HG03520 (cell line): Measurements from ENCODE around the gene PPARA.

Experiments used
- ATAC-seq: cut with Tn5 transposase; IDR thresholded peaks from one replicate; pipeline ENCODE4 v1.9.1; 2021; ENCODE audit warnings: mild to moderate bottlenecking, moderate library complexity; ENCODE audit not compliant: unreplicated experiment

PPARA gene

DNA sequence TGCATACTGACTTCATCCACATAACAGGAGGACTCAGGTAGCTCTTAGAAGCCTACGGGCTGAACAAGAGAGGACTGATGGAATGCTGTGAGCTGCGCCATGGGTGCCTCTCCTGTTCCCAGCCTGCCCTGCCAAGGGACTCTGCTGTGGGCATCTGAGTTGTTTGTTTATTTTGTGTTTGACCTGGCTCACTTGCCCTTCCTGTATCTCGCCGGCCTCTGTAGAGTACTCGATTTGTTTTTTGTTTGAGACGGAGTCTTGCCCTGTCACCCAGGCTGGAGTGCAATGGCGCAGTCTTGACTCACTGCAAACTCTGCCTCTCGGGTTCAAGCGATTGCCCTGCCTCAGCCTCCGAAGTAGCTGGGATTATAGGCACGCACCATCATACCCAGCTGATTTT, 119.2 kb downstream of the PPARA start:
- no peak for ATAC-seq

DNA sequence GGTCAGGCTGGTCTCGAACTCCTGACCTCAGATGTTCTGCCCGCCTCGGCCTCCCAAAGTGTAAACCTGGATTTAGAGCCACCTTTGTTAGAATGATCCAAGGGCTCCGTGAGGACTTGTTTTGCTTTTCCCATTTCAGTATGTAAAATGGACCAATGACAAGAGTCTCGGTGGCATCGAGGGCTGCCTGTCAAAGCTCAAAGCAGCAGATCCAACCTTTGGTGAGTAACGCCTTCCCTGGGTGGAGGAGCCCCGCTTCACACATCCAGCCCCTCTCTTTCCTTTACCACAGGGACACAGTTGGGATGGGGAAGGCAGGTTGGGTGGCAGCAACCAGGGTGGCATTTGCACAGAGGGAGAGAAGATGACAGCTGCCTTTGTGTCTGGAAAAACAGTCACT, 121.9 kb downstream of the PPARA start:
- ATAC-seq: no peak

DNA sequence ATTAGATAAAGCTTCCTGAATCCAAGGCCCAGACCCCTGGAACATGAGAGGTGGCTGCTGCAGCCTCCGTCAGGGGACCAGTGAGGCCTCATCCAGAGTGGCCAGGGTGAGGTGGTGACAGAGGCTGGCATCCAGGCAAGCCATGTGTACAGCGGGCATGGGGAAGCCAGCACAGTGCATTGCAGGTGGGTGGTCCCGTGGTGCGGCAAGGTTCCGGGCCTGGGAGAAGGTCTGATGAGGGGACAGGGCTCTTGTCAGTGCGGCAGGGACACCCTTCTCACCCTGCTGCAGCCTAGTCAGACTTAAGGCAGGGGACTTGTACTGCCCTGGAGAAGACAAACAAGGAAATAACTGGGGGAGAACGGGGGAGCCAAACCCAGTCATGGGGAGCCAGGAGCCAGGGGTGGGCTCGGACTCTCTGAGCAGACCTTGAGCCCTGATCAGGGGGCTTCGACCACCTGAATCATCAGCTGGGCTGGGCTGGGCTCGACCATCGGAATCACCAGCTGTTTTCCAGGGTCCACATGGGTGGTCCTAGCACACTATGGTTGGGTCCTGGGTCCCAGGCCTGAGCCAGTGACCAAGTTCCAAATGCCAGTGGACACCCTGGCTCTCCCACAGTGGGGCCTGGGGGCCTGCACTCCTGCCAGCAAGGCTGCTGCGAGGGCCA, 122.6 kb downstream of the PPARA start:
- ATAC-seq: no peak

DNA sequence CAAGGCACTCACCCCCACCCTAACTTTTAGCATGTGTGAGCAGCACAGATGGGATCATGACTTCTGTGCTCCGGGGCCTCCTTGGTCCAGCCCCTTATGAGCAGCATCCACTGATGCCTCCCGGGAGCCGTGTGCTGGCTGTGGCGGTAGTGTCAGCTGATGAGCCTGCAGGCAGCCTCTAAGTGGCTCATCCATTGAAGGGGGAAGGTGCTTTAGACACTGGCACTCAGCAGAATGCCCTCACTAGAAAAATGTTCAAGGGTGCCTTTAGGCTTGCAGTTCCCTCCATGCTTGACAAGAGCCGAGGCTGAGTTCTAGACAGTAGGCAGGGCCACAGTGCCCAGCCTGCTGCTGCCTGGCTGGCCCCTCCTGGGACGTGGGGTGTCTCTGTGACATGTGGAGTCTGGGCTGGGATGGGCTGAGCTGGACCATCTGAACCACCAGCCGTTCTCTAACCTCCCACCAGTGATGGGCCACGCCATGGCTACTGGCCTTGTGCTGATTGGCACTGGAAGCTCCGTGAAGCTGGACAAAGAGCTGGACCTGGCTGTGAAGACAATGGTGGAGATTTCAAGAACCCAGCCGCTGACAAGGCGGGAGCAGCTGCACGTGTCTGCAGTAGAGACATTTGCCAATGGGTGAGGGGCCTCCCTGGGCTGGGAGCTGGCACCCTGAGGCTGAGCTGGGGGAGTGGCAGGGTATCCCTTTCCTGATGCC, 123.3 kb downstream of the PPARA start:
- no peak for ATAC-seq

DNA sequence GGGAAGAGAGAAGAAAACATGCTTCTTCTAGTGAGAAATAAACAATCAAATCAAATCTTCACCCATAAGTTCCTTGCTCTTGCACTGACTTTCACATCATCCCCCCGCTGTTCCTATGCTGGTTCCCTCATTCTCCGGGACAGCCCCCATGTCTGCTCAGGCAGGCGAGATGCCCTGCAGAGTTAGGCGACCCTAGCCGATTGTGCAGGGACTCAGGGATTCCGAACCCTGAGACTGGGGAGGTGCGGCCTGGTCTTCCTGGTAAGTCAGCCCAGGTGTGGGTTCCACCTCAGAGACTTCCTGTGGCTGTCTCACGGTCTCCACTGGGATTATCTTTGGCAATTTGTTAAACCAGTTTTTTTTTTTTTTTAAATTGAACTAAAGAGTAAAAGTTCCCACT, 124.1 kb downstream of the PPARA start:
- no peak for ATAC-seq

DNA sequence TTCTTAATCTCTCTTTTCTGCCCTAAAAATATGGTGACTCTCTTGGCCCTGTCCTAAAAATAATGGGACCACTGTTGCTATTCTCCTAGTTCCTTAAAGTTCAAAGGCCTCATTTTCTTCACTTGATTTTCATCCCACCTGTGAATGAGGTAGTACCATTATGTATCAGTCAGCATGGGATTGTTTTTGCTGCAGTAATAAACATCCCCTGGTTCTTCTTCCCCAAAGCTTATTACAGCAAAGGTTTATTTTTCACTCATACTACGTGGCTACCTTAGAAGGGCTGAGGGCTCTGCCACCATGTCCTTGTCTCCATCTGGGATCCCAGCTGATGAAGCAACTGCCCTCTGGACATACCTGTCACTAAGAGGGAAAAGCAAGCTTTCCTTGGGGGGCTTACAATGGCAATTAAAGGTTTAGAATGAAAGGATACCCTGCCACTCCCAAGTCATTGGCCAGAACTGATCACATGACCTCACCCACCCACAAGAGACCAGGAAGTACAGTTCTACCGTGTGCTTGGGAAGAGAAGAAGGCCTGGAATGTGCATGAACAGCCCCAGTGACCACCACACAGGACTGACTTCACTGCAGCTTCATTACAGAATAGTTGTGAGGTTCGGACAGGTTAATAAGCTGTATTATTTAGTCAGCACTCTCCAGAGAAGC, 125.3 kb downstream of the PPARA start:
- ATAC-seq: no peak

DNA sequence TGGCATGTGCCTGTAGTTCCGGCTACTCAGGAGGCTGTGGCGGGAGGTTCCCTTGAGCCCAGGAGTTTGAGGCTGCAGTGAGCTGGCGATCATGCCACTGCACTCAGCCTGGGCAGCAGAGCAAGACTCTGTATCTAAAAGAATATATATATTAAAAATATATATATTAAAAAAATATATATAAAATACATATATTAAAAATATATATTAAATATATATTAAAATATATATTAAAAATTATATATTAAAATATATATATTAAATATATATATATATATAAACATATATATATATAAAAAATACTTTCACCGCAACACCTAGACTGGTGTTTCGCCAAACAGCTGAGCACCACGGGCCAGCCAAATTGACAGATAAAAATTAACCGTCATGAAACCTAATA, 126.2 kb downstream of the PPARA start:
- ATAC-seq: no peak

DNA sequence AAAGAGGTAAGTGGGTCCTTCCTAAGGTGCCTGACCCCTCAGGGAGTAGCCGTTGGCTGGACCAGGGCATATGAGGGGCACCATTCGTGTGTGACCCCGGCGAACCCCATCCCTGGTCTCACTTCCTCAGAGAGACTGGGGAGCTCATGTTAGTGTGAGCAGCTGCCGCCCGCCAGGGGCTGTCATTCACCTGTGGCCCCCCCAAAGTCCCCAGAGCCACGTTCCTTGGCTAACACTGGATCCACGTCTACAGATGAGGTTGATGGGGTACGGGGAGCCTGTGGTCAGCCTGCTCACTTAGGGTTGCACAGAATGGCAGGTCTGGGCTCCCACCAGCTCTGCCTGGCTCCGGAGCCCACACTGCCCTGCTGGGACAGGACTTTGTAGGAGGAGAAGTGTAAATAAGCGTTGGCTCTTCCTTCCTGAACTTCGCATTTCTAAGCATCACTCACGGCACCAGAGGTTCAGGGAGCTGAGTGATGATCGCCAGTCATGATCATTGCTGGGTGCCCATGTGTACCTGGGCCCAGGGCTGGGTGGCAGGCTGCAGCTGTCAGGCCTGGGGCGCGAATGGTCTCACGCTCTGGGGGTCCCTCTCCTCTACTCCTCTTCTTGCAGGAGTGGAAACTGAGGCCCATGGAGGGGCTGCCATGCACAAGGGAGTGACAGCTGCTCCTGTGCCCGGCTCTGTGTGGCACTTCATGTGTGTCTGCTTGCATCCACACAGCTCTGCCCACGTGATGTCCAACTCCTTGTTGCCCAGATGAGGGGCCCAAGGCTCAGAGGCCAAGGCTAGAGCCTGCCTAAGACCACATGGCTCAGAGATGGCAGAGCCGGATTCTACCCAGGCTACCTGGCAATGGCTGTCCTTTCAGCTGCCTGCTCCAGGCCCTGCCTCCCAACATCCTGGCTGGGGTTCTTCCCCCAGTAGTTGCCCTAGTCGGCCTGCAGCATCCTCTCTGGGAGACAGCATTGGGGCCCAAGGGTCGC, 128.6 kb downstream of the PPARA start:
- ATAC-seq: no peak

DNA sequence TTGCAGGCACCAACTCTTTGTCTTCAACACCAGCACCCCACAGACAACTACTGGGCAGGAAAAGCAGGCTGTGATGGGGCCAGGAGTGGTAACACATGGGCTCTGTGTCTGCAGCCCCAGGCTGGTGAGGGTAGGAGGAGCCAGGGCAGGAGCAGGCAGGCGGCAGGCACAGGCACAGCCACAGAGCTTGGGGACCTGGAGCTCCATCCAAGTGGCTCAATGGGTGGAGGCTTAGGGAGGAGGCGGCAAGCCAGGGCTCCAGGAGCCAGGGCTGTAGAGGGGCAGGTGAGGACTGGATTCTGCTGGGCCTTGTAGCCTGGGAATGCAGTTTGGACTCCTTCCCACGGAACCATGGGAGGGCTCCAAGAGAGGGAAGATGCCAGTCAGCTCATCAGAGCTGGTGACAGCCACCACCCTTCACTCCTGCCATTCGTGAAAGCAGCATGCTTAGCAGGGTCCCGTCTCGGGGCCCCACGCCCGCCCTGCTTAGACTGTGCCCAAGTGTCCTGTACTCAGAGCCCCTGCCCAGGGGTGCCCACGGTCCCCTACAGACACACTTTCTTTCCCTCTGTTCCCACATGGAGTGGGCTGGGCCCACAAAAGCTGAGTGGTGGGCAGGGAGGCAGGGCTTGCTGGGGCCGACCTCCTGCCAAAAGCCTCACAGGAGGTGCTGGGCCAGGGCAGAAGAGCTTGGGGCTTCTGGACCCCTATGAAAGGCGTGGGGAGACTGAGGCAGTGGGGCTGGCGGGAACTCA, 129.9 kb downstream of the PPARA start:
- no peak for ATAC-seq

DNA sequence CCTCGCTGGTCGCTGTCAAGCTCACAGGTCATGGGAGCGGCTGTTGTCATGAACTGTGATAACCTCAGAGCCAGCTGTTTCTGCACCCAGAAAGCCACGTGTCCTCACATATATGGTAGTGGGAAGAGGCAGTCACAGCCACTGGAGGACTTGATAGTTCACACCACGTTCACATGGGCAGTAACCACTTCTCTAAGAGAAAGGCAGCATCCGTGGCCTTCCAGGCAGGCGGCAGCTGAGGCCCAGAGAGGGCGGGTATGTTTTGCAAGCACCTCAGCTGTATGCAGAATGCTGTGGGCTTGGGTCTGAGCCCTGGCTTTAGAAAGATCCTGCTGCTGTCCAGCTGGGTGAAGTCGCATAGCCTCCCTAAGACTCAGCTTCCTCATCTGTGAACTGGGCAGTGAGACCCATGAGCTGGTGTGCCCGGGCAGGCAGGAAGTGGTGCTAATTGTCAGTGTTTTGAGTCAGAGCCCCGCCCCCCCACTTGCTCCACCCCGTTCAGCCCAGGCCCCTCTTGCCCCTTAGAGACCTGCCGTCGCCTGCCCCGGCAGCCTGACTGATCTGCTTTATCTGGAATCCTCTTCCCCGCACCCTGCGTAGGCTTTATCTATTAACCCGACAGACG, 130.8 kb downstream of the PPARA start:
- no peak for ATAC-seq

DNA sequence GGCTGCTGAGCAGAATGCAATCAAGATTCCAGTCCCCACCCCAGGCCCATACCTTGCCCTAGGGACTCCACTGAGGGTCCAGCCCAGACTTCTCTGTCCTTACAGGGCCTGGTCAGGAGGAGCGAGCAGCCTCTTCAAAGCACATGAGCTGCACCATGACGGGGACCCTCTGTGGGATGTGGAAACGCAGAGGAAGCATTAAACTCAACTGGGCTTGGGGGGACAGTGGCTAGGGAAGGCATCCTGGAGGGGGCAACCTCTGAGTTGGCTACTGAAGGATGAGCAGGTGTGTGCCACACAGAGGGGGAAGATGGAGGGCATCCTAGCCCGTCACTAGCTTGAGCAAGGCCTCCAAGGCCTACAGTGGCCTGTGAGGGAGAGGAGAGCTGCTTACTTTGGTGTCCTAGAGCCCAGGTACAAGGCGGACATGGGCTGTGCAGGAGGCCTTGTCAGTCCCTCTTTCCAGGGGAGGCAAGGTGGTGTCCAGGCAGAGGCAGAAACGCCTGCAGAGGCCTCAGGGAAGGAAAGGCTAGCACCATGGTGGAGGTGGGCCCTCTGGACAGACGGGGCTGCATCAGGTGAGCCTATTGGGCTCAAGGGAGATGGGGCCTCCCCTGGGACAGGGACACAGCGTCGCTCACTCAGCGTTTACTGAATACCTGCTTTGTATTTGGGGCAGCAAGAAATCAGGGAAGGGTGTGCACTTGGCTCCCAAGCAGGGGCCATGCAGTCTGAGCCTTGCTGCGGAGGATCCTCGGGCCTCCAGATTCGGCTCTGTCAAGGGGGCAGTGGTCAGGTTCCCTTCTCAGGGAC, 131.7 kb downstream of the PPARA start:
- no peak for ATAC-seq

DNA sequence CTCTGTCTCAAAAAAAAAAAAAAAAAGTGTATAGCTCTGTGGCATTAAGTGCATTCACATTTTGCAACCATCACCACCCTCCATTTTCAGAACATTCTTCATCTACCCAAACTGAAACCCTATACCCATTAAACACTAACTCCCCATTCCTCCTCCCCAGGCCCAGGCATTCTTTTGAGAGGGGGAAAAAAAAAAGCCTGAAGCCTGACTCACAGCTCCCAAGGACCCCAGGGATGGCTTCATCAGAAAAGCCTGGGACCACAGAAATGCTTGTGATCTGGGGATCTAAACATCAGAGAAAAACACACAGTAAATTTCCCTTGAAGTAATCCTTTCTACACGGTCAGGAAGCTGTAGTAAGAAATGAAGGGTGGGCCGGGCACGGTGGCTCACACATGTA, 135.7 kb downstream of the PPARA start:
- no peak for ATAC-seq

DNA sequence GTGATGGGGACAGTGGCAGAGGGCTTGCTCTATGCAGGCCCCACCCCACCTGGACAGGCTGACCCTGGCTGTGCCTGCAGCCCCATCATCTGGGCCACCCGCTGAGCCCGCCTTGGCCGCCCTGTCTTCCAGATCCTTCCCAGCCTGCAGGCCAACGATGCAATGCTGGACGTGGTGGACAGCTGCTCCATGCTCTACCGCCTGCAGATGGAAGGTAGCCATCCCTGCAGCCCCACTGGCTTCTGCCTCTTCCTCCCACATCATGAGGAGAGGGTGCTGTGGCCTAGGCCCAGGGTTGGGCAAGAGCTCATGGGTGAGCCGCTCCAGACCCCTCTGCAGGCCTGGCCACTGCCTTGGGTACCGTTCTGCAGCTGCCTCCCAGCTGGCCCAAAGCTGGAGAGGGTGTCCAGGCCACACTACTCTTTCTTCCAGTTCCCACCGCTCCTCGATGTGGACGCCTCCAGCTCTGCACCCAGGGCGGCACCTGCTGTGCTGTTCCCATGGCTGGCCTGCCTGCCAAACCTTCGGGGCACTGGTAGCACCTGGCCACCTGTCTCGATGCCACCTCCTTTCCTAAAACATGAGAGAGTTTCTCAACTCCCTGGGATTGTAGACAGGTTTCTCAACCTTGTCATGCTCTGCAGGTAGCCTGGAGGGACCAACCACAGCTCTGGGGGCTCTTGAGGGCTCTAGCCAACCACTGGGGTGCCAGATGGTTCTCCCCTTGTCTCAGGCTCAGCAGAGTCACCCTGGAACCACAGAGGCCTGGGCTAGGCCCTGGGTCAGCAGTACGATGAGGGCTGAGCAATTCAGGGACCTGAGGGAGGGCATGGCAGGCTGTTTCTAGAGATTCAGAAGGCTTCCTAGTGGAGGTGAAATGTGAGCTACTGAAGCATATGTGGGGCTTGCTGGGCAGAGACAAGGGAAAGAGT, 136.9 kb downstream of the PPARA start:
- no peak for ATAC-seq

DNA sequence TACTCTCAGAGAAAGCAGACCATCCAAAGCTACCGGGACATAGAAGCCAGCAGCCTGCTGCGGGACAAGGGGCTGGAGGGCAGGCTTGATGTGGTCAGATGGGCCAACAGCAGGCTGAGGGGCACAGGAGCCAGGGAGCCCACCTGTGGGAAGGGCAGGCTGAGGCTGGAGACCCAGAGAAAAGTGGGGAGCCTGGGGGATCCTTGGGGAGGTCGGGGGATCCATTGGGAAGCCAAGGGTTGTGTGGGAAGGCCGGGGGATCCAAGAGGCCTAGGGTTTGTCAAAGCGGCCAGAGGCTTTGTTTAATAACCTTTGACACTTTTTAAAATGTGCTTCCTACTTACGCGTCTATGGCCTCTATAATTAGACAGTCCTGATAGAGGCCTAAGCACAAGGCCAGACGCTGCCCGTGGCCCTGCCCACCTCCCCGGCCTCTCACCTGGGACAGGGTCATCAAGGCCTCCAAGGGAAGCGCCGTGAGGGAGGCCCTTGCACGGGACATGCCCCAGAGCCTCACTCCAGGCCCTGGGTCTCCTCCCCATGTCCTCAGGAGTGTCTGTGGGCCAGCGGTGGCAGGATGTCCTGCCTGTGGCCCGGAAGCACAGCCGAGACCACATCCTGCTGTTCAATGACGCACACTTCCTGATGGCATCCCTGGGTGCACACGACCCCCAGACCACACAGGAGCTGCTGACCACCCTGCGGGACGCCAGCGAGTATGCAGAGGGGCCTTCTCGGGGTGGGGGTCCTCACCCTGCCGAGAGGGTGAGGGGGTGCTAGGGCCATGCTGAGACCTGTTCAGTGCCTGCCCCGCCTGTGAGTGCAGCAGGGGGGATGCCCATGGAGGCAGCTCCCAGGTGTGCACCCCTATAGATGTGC, 137.8 kb downstream of the PPARA start:
- ATAC-seq: no peak

DNA sequence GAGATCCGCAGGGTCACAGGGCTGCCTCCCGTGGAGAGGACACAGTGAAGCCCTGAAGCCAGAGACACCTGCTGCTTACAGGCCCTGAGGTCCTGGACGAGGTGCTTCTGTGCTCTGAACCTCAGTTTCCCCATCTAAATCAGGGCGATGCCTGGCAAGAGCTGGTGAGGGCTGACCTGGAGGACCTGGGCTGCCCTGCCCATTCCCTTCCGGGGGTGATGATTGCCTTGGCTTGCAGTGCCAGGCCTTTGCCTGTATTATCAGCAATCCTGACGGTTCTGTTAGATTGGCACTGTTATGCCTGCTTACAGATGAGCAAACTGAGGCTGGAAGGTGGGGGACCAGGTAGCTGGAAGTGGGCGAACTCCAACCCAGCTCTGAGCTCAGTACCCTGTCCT, 138.5 kb downstream of the PPARA start:
- no peak for ATAC-seq

DNA sequence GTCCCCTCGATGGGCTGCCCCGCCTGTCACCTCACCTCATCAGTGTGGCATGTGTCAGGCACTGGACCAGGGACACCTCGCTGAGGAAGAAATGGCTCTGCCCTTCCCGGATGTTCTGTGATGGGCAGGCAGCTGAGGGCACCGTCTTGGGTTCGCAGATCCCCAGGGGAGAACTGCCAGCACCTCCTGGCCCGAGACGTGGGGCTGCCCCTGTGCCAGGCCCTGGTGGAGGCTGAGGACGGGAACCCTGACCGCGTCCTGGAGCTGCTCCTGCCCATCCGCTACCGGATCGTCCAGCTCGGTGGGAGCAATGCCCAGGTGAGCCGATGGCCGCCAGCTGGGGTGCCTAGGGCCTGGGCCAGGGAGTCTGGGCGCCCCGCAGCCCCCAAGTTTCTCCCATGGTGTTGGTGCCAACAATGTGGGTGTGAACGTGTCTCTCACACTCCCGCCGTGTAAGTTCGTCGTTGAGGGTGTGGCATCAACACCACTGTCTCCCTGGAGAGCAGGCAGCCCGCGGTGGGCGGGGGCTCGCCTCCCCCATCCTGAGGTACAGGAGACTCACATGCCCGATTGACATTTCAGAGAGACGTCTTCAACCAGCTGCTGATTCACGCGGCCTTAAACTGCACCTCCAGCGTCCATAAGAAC, 139.0 kb downstream of the PPARA start:
- no peak for ATAC-seq
